Loucy (cell line): Measurements from ENCODE around the gene TYMP.

Source experiments
- CTCF ChIP-seq: fragments of 200-600 bp; sonication (generic); conservative IDR thresholded peaks from 2 replicates; pipeline ENCODE4 v1.5.1; 2014; ENCODE audit warnings: mild to moderate bottlenecking, antibody characterized with exemption, low read length
- EZH2phosphoT487 ChIP-seq: fragments of 200-600 bp; IDR thresholded peaks from 2 replicates; pipeline ENCODE4 v1.6.1; 2018; ENCODE audit warnings: antibody characterized with exemption, mild to moderate bottlenecking, moderate library complexity, borderline replicate concordance

GRCh38 chr22:50477923-50478322 is 51.9 kb downstream of the TYMP start:
- TF ChIP-seq CTCF (no peak), EZH2phosphoT487 (no peak)
